Glomerular endothelial cell (primary cell): ENCODE results near the gene DTHD1. TPM values are rescaled to one million over a fixed set of nuclear protein-coding genes. Genes with fewer than 3 reads are reported as not detected.

Experiments used
- DNase-seq: peaks from one replicate; pipeline ENCODE4 v3.0.0-alpha.2; 2011; ENCODE audit warnings: low read depth, low spot score; ENCODE audit errors: extremely low read depth
- total RNA-seq: library from RNA; depleted of rRNA; stranded (reverse); fragments of >200 nt; gene quantifications from 2 replicates; pipeline ENCODE4 v1.2.3, GENCODE V29; 2015

The DTHD1 gene
- total RNA-seq, 1 donor from 2014 or later = not detected

DNA sequence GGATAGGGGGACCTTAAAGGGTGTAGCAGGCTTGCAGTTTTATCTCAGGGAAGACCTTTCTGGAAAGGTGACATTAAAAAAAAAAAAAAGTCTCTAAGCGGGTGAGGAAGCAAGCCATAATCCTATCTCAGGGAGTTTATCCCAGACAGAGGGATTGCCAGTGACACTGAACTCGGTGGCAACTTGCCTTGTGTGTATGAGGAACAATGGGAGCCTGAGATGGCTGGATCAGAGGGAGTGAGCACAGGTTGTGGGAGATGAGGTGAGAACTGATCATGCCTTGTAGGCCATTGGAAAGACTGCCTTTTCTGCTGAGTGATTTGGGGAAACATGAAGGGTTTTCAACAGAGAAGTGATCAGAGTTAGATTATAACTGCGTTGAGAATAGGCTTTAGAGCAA lies 31.1 kb downstream of the DTHD1 start:
- DNase-seq = no peak

DNA sequence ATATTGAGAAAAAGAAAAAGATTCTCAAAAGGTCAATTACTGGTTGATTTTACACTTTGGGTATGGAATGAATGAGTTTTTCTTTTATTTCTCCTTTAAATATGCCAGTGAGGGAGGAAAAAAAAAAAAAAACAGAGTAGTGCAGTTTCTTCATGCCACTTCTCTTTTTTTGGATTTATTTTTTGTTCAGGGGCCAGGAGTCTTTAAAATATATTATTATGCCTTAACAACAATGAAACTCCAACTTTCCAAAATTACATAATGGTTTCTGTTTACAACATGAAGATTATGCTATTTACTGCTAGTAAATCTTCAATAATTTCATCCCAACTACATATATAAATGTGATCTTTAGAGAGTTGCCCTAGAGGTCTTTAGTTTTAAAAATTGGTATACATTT lies 31.9 kb downstream of the DTHD1 start:
- no peak for DNase-seq

DNA sequence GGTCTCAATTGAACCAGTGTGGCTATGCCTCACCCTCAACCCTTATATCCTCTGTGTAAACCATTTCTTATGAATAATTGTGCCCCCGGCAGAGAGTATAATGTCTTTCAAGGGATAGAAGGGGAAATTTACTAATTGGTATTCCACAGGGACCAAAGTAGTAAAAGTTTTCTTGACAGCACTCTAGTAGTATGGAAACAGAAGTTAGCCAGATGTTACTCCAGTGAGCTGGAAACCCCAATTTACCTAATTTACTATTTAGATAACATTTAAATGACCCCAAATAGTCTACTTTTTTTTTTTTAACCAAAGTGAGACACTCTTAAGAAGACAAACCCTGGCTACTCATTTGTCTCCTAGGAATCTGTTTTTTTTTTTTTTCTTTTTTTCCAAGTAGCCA lies 32.3 kb downstream of the DTHD1 start:
- DNase-seq = no peak

DNA sequence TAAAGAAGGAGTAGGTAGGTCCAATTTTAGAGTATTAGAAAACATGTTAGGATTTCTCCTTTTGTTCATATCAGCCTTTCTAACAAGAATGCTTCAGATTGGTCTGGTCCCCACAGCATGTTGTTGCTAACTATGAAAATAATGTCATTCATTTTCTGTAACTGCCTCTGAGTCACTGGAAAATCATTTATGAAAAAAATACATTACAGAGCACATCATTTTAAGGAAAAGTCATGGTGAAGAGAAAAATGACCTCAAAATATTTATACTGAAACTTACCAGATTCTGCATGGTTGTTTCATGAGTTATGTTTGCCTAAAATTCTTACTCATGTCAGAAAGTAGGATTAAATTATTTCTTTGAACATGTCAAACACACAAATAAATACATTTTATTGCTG lies 35.2 kb downstream of the DTHD1 start:
- no peak for DNase-seq

DNA sequence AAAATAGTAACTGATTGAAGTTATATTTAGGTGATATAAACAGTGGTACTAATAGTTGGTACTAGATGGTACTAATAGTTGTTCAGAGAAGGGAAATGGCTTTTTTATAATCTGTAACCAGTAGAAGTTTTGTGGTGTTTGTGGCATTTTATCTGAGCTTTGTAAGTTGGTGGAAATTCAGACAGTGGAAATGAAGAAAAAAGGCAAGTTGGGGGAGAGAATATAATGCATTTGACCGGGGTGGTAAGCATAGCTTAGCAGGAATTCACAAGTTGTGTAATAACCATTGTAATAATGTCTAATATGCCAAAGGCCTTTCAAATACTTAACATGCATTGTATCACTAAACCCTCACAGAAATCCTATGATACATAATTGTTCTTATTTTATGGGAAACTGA lies 36.3 kb downstream of the DTHD1 start:
- no peak for DNase-seq

DNA sequence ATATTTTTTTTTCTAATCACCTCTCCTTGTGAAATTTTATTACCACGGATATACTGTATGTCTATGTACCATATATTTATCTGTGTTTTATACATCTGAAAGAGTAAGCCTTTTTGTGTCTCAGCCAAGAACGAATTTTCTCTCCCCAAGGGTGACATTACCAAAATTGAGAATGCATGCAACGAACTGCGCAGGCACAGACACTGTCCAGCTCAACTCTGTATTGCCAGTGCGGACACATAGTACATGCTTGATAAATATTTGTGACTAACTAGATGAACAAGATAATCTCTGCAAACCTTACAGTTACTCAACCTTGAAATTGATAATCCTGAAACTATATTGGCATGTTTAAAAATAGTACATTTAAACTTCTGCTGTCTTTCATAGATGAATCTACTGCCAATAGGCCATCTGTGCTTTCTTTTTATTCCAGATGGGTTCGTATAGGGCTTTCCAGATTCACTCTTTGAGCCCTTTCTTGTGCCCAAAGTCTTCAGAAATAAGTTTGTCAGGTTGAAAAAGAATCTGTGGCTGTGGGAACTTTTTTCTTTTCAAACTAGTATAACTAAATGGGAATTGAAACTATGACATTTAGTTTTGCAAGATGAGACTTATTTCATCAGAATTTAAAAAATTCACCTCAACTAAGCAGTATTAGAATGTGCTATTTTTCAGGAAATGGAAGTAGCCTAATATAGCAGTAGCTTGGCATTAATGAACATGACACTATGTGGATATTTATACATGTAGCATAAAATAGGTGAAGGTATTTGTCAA lies 38.9 kb downstream of the DTHD1 start:
- DNase-seq = no peak

DNA sequence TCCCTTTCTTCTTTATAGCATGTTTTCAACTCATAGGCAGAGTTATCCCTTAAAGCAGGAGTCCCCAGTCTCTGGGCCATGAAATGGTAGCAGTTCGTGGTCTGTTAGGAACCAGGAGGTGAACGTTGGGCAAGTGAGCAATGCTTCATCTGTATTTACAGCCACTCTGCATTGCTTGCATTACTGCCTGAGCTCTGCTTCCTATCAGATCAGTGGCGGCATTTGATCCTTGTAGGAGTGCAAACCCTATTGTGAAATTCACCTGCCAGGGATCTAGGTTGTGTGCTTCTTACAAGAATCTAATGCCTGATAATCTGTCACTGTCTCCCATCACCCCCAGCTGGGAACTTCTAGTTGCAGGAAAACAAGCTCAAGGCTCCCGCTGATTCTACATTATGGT lies 39.8 kb downstream of the DTHD1 start:
- DNase-seq = no peak

DNA sequence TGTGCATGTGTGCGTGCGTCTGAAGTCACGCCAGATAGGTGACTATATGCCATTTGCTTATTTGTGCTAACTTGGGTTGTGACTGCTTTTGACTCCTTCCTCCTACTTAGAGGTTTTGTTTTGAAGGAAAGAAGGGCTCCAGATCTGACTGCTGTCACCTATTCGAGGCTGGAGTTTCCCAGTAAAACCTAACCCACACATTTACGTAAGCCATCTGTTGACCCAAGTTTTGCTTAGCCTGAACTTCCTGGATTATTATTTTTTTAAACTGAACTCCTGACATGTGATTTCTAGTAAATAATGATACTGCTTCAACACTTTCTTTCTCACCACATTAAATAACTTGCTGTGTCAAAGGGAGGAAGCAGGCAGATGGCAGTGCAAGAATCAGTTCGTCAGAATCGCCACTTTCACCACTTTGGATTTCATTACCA lies 41.5 kb downstream of the DTHD1 start:
- DNase-seq = no peak

DNA sequence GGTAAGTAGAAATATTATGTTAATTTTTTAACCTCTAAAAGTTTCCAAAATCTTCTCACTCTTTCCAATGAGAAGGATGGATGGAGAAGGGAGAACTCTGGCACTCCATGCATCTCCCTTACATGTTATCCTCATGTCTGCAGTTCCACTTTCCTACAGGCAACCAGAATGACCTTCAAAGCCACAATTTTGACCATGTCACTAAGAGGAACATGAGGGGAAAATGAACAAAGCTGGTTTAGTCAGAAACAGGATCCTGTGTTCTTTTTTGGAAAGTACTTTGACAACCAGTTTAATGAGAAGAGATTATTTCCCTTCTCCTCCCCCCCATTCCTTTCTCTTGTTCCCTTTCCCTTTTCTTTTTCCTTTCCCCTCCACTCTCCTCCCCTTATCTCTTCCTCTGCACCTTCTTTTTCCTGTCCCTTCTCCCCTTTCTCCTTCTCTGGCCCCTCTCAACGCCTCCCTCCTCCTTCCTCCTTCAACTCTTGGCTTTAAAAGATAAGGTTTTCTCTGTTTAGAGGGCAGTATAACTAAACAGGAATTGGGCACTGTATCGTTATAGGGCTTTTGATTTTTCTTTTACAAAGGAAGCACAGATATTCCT lies 42.5 kb downstream of the DTHD1 start:
- no peak for DNase-seq

DNA sequence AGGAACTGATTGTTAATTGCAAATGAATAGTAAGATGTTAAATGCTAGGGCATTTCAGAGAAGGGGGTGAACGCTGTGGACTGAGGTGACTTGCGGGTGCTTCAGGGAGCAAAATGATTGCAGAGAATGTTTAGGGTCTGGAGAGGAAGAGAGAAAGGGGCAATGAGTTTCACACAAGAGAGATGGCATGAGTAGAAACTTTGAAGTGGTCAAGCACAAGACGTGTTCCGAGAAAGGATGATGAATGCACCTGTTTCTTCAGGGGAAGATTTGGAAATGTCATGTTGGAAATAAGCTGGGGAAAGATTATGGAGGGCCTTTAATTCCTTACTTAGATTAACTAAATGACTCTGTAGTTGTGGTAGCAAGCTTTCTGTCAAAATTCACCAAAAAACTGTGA lies 43.4 kb downstream of the DTHD1 start:
- no peak for DNase-seq

DNA sequence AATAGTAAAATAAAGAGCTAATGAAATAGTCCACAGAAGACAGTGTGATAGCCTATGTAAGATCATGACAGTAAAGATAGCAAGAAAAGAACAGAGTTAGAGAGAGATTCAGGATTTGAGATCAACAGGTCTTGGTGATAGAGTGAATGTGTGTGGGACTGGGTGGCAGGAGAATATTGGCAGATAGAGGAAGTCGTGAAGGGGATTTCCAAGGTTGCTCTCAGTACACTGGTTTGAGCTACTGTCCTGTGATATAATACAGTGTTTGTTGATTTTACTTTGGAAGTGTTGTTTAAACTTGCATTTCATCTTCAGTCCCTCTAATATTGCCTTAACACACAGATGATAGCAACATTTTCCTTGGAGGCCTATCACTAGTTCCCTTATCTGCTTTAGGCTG lies 44.1 kb downstream of the DTHD1 start:
- DNase-seq = no peak

DNA sequence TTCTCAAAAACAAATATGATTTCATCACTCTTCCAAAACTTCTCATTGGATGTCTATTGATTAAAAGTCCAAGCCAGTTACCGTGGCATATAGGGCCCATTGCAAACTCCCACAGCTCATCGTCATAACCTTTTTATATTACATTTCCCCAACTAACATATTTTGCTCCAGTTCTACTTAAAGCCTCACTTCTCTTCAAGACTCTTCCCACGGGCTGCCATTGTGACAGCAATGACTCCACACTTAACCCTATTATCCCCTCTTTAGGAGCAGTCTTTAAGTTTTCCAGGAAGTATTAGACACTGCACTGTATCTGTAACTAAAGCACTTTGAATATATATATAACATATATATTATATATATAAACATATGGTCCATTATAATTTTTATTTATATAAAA lies 44.5 kb downstream of the DTHD1 start:
- no peak for DNase-seq

DNA sequence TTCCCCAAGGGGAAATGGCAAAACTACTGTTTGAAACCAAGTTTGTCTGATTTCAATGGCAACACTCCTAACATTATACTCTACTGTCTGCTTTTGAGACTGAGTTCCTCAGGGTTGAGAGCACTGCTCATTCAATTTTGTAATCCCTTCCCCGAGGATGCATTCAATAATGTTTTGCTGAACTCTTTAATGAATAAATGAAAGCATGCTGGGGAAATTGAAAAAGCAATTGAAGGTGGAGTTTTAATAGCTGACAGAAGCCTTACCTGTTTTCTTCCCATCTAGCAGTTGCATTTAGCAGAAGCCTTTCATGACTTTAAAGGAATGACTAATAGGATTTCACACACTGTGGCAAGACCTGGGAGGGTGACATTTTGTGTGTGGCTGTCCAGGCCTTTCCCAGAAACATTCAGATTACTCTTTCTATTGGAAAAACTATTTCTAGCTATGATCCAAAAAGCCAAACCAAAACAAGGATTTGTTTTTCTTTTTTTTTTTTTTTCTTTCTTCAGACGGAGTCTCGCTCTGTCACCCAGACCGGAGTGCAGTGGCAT lies 45.1 kb downstream of the DTHD1 start:
- no peak for DNase-seq

DNA sequence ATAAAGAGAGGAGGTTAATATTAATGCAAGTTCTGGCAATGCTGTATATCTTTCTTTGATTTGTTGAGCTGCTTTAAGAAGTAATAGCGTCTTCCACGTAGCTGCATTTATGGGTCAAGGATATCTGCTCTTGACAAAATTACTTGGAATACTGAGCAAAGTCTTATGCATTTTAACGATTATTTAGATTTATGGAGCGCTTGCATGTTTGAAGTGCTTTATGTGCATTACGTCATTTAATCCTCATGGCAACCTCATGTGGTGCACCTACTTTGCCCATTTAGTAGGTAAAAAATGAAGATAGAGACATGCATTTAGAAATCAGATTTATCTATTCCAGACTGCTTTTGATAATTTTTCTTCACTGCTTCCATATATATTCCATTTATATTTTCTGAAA lies 46.0 kb downstream of the DTHD1 start:
- DNase-seq = no peak

DNA sequence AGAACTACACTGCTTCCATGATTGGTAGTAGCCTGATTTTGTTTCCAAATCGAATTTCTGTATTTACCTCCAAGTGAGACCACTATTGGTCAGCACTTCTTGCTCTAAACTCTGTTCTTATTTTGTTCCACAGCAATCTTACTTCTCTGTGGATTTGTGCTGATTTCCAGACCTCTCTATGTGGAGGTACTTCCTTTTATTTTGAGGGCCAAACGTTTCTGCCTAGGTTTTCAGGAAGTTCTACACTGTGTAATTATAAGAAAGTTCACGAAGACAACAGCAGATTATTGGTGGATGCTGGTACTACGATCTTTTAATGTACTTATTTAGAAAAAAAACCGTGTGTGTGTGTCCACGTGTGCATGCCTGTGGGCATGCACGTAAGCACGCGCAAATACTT lies 46.7 kb downstream of the DTHD1 start:
- DNase-seq = no peak

DNA sequence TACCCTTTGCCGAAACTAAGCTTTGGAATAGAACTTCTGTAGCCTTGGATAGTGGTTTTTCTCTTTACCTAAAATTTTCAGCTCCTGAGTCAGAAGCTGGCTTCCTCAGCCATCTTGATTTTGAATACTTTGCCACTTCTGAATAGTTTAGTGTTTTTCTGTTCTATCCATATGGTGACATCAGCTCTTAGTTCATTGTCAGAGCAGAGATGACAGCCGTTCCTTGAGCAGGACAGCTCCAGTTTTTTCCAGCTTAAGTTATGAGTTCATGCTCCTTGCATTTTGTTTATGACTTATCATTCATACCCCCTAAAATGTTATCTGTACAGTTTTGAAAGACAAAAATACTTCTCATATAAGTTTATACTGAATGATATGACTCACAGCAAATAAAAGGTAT lies 47.8 kb downstream of the DTHD1 start:
- no peak for DNase-seq

DNA sequence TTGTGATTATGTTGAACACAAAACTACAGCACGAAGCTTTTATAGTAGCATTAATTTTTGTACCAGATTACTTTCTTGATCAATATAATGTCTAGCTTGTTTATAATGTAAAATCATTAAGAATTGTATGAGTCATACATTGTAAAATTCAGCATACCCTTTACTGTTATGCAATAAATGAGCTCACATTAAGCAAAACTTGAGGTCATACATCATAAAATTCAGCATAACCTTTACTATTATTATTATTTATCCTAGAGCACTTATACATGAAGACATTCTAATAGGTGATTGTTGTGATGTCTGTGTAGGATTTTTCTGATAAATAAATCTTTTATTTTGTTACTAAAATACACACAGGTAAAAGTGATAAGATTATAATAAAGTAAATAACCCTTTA lies 49.4 kb downstream of the DTHD1 start:
- DNase-seq = no peak

DNA sequence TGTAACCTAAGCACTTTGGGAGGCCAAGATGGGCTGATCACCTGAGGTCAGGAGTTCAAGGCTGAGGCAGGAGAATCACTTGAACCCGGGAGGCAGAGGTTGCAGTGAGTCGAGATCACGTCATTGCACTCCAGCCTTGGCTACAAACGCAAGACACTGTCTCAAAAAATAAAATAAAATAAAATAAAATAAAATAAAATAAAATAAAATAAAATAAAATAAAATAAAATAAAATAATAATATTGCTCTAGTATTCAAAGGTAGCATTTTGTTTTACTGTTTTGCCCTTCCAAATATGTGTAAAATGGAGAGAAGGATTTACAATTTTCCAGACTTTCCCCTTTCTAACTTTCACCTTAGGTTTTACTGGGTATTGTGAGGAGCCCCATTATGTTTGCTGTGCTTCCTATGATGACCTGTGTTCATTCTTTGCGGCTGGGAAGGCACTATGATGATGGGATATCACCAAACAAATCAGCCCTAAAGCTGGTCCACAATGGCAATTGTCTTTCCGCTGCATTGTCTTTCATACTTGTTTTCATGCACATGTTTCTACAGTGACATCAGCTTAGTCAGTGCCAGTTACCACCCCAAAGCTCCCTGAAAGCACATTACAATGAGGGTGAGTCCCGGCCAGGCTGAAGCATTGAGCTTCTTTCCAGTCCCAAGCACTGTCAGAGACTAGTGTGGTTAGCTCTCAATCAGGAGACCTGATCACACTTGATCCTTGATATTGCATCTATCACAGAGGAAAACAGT lies 50.8 kb downstream of the DTHD1 start:
- DNase-seq = no peak

DNA sequence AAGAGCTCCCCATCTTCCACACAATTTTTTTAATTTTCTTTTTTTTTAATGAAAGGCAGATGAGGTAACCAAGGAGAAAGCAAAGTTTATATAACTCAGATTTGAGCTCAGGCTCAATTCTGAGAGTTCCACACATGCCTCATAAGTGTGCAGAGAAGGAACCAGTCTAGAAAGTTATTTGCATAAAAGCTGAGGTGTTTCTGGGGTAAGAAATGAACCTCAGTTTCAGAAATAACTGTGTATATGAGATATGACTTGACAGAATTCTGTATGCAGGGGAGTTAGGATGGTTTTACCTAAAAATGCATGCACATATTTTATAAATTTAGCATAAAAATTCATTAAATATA lies 51.3 kb downstream of the DTHD1 start:
- DNase-seq = no peak

DNA sequence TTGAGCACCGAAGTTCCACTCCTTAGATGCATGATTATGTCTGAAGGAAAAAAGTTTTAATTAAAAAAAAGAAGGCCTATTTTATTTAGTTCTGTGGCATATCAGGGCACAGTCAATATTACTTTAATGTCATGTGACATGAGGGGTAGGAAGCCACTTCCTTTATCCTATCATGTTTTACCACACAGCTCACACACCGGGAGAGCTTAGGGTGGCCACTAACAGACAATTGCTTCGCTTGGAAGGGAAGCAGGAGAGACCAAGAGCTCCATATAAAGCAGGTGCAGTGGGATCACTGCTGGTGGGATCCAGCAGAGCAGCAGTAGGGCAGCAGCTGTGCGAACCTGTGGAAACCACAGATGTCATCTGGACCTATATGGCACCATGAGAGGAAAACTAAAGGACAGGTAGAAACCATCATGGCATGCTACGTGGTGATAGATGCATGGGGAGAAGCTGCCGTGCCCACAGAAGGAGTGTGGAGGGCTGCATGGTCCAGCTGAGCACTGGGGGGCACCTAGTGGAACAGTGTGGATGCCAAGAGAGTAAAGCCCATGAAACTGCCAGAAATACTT lies 52.0 kb downstream of the DTHD1 start:
- DNase-seq = no peak

DNA sequence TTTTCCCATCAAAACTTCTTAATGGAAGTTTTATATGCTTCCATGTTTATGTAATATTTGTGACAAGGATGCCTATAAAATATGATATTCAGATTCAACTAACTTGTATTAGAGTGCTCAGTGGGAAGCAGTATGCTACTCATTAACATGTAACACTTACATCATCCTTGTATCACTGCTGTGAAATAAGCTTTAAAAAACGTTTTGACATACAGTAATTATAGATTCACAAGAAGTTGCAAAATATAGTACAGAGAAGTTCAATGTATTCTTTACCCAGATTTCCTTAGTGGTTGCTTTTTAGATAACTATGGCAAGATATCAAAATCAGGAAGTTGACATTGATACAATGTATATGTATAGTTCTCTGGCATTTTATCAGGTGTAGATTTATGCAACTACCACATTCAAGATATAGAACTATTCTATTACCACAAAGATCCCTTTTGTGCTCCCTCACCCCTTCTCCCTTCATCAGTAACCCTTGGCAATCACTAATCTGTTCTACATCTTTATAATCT lies 56.3 kb downstream of the DTHD1 start:
- no peak for DNase-seq
